A549 treated with DMSO at 1 μM for 4 hours (cell line): Measurements from ENCODE around the gene CADM3. TPM values are rescaled to one million over a fixed set of nuclear protein-coding genes. Genes with fewer than 3 reads are reported as not detected.

Source experiments
- total RNA-seq: library from RNA; stranded (reverse); fragments of 200-300 nt; extraction: Qiagen RNA extraction; gene quantifications from 5 replicates; pipeline ENCODE4 v1.2.3, GENCODE V29; 2022; ENCODE audit warnings: low read depth

The CADM3 gene
- 0.08 to 0.15 TPM (median 0.14 TPM) in 5 replicates for total RNA-seq

GRCh38 chr1:159171254-159171687 lies at the start of gene CADM3:
TSS of gene CADM3 (plus strand) at chr1:159171615. CDS start at chr1:159171766, 151 bp downstream.

GRCh38 chr1:159204161-159205141 lies 33.0 kb downstream of the CADM3 start, which contains the start of gene ACKR1:
TSS of gene ACKR1 (plus strand) at chr1:159204875. CDS start at chr1:159204960, 85 bp downstream.

Other genes starting within 250 kb of the CADM3 start
- gene PYHIN1, start 240.1 kb upstream of the CADM3 start, total RNA-seq: not detected in 5 replicates
- gene IFI16, start 161.7 kb upstream of the CADM3 start, total RNA-seq: 3.8 to 4.7 TPM (median 4.0 TPM) in 5 replicates
- not detected in 5 replicates for gene AIM2, start 94.8 kb upstream of the CADM3 start, total RNA-seq
- not detected in 5 replicates for gene ACKR1, start 33.3 kb downstream of the CADM3 start, total RNA-seq
- gene FCER1A, start 130.7 kb downstream of the CADM3 start, total RNA-seq: not detected in 5 replicates